ENCODE measurements around the gene RNF224. TPM values are rescaled to one million over a fixed set of nuclear protein-coding genes. Genes with fewer than 3 reads are reported as not detected.
A peak's percentile ranks its signal among the peaks of the same experiment; 100 is the strongest.

RNF224 gene
- total and polyA plus RNA-seq, 2 of the 13 experiments (the other 11 are each of a cell fraction or from before 2014, with no cell fraction given), result 0.09 TPM; not detected in 1

GRCh38 chr9:137218754-137219271 is 8.5 kb upstream of the RNF224 start (continued):
- TF ChIP-seq KLF16 (CRISPR knock-in tag; IDR thresholded peaks at IDR 0.05), result 0 out of 4 replicates have a peak, but pooled peaks of 1 of the 2 experiments have one; percentile 20
- no peak for TF ChIP-seq ZNF543 (CRISPR knock-in tag; IDR thresholded peaks at IDR 0.05)
- TF ChIP-seq ZNF33B (CRISPR knock-in tag; IDR thresholded peaks at IDR 0.05), result no peak
- TF ChIP-seq IKZF1 (IDR thresholded peaks at IDR 0.05), result no peak
- no peak for TF ChIP-seq U2AF1 (optimal IDR thresholded peaks at IDR 0.05; ENCODE audit: low read depth, low read length)
- TF ChIP-seq ZC3H13 (CRISPR knock-in tag; IDR thresholded peaks at IDR 0.05), result peak; percentile 86
- peak; percentile 96 for TF ChIP-seq FOSL2 (CRISPR knock-in tag; IDR thresholded peaks at IDR 0.05)
- TF ChIP-seq ZNF672 (CRISPR knock-in tag; IDR thresholded peaks at IDR 0.05), result no peak
- TF ChIP-seq, protein P1, sequence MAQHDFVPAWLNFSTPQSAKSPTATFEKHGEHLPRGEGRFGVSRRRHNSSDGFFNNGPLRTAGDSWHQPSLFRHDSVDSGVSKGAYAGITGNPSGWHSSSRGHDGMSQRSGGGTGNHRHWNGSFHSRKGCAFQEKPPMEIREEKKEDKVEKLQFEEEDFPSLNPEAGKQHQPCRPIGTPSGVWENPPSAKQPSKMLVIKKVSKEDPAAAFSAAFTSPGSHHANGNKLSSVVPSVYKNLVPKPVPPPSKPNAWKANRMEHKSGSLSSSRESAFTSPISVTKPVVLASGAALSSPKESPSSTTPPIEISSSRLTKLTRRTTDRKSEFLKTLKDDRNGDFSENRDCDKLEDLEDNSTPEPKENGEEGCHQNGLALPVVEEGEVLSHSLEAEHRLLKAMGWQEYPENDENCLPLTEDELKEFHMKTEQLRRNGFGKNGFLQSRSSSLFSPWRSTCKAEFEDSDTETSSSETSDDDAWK (CRISPR knock-in tag; IDR thresholded peaks at IDR 0.05), result no peak
- TF ChIP-seq ELF4 (CRISPR knock-in tag; IDR thresholded peaks at IDR 0.05; ENCODE audit: borderline replicate concordance), result no peak
- no peak for TF ChIP-seq ZNF775 (CRISPR knock-in tag; IDR thresholded peaks at IDR 0.05; ENCODE audit: borderline replicate concordance)
- TF ChIP-seq FOXJ3 (CRISPR knock-in tag; IDR thresholded peaks at IDR 0.05; ENCODE audit: borderline replicate concordance), result no peak
- TF ChIP-seq ZNF549 (CRISPR knock-in tag; IDR thresholded peaks at IDR 0.05), result no peak
- TF ChIP-seq DDIT3 (CRISPR knock-in tag; IDR thresholded peaks at IDR 0.05), result no peak
- TF ChIP-seq THYN1 (CRISPR knock-in tag; IDR thresholded peaks at IDR 0.05; ENCODE audit: borderline replicate concordance, low read depth), result no peak
- no peak; the same call in 1 of the 2 replicates for TF ChIP-seq ZNF747 (CRISPR knock-in tag; IDR thresholded peaks at IDR 0.05; ENCODE audit: borderline replicate concordance)
- no peak for TF ChIP-seq ZNF30 (CRISPR knock-in tag; IDR thresholded peaks at IDR 0.05)
- TF ChIP-seq ZNF510 (CRISPR knock-in tag; IDR thresholded peaks at IDR 0.05; ENCODE audit: low read depth), result no peak
- TF ChIP-seq, protein P2, sequence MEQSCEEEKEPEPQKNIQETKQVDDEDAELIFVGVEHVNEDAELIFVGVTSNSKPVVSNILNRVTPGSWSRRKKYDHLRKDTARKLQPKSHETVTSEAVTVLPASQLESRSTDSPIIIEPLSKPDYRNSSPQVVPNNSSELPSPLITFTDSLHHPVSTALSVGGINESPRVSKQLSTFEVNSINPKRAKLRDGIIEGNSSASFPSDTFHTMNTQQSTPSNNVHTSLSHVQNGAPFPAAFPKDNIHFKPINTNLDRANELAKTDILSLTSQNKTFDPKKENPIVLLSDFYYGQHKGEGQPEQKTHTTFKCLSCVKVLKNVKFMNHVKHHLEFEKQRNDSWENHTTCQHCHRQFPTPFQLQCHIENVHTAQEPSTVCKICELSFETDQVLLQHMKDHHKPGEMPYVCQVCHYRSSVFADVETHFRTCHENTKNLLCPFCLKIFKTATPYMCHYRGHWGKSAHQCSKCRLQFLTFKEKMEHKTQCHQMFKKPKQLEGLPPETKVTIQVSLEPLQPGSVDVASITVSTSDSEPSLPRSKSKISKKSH (CRISPR knock-in tag; IDR thresholded peaks at IDR 0.05; ENCODE audit: borderline replicate concordance), result peak; percentile 87; the same call in 1 of the 2 replicates
- peak; percentile 61 for TF ChIP-seq ELF3 (CRISPR knock-in tag; IDR thresholded peaks at IDR 0.05)
- TF ChIP-seq, protein P3, sequence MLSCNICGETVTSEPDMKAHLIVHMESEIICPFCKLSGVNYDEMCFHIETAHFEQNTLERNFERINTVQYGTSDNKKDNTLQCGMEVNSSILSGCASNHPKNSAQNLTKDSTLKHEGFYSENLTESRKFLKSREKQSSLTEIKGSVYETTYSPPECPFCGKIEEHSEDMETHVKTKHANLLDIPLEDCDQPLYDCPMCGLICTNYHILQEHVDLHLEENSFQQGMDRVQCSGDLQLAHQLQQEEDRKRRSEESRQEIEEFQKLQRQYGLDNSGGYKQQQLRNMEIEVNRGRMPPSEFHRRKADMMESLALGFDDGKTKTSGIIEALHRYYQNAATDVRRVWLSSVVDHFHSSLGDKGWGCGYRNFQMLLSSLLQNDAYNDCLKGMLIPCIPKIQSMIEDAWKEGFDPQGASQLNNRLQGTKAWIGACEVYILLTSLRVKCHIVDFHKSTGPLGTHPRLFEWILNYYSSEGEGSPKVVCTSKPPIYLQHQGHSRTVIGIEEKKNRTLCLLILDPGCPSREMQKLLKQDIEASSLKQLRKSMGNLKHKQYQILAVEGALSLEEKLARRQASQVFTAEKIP (CRISPR knock-in tag; IDR thresholded peaks at IDR 0.05; ENCODE audit: borderline replicate concordance), result no peak
- no peak for TF ChIP-seq FLYWCH1 (CRISPR knock-in tag; IDR thresholded peaks at IDR 0.05)
- no peak for TF ChIP-seq PRMT3 (CRISPR knock-in tag; IDR thresholded peaks at IDR 0.05; ENCODE audit: borderline replicate concordance, low read depth)
- TF ChIP-seq ZNF749 (CRISPR knock-in tag; IDR thresholded peaks at IDR 0.05; ENCODE audit: borderline replicate concordance), result peak; percentile 51; the same call in 1 of the 2 replicates
- no peak for TF ChIP-seq CHD2 (IDR thresholded peaks at IDR 0.05; ENCODE audit: low read depth, low read length)
- peak; percentile 87 for TF ChIP-seq ZNF891 (CRISPR knock-in tag; IDR thresholded peaks at IDR 0.05)
- no peak for TF ChIP-seq ZKSCAN5 (CRISPR knock-in tag; IDR thresholded peaks at IDR 0.05)
- peak; percentile 55 for TF ChIP-seq POLR2AphosphoS5 (IDR thresholded peaks at IDR 0.05; ENCODE audit: low read depth, low read length)
